Melanocyte of skin (primary cell): Measurements from ENCODE around the gene HS1BP3. TPM values are rescaled to one million over a fixed set of nuclear protein-coding genes. Genes with fewer than 3 reads are reported as not detected.

Experiments used
- total RNA-seq, 2 donors: library from RNA; depleted of rRNA; stranded (reverse); fragments of >200 nt; gene quantifications; 2 replicates each; pipeline ENCODE4 v1.2.3, GENCODE V29; 2012

HS1BP3 gene, protein sequence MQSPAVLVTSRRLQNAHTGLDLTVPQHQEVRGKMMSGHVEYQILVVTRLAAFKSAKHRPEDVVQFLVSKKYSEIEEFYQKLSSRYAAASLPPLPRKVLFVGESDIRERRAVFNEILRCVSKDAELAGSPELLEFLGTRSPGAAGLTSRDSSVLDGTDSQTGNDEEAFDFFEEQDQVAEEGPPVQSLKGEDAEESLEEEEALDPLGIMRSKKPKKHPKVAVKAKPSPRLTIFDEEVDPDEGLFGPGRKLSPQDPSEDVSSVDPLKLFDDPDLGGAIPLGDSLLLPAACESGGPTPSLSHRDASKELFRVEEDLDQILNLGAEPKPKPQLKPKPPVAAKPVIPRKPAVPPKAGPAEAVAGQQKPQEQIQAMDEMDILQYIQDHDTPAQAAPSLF
- 10 to 100 TPM; 41.6 to 43.0 TPM for total RNA-seq

DNA sequence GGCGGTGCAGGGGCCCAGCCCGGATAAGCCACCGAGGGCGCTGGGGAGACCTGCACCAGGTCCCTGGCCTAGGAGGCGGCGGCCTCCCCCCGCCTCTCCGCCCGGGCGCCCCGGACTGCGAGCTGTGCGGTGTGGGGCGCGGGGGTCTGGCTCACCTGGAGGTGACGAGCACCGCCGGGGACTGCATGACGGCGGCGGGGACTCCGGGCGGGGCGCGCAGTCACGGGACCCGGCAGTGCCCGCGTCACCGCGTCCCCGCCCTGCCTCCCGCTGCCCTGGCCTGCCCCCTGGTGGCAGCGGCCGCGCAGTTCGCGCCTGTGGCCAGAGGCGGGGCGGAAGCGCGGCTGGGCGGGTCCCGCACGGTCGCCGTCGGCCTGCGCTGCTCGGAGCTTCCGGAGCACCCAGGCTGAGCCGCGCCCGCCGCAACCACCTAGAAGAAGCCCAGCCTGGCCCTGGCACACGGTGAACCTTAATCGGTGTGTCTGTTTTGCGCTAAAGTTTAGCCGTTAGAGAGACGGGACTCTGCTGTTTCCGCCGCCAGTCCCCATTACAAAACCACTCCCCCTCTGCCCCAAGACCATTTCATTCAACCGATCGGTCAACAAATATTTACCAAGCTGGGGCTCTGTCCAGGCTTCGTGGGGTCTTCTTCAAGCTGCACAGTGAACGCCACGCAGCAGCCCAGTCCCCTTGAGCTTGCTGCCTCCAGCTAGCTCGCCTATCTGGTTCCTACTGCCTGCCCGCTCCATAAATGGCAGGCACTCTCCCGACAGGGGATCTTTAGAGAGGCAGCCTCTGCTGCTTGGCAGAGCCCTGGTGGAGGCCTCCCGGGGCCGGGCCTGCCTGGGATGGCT is at the start of gene HS1BP3:
TSS of gene HS1BP3 (minus strand) at position 222 of the 854 bp plus-strand sequence. CDS start at position 187, 35 bp downstream.

DNA sequence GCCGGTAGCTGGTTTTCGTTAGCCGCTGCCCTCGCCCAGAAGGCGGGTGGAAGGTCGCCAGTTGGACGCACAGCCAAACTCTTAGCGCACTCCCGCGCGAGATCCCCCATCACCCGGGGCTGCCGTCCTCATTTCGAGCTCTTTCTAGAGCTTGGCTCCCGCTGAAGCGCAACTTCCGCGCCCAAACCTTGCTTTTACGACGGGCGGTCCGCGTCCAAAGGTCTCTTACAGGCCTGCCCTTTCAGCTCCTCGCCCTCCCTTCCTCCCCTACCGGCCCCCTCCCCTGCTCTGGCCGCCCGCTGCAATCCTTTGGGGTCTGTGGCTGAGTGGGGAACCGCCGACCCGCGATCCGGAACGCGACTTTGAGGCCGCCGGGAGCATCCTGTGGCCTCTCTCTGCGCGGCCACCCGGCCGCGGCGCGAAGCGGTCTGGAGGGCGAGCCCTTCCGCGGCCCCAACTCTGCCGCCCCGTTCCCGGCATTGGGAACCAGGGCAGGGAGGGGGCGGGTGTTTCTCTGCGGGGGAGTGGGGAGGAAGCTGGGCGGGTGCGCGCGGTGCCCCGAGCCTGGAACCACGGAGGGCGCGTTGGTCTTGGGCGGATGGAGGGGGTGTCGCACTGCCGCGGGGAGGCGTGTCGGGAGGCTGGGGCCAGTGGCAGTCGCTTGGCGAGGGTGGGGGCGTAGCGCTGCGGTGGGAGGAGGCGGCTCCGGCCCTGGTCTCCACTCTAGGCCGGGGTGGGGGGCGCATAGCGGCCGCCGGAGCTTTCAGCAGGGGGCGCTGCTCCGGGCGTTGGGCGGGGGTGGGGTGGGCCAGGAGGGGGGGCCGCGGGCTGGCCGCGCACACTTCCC is 15.6 kb upstream of the HS1BP3 start, which contains the start of gene GDF7:
TSS of gene GDF7 (plus strand) at position 841 of the 847 bp plus-strand sequence. CDS start 96 bp downstream, outside the sequence.

Other genes starting within 250 kb of the HS1BP3 start
- 100 to 1,000 TPM; 111 to 145 TPM for gene RHOB, start 204.0 kb downstream of the HS1BP3 start, total RNA-seq
- gene GDF7, start 16.0 kb upstream of the HS1BP3 start, total RNA-seq, result under 1 TPM; under 0.01 TPM
- gene LDAH, start 172.0 kb upstream of the HS1BP3 start, total RNA-seq, result 10 to 100 TPM; 17.2 to 23.3 TPM